Erythroblast (primary cell): Measurements from ENCODE around the gene OCA2.

Source experiments
- GATA1 ChIP-seq: IDR thresholded peaks from 2 replicates; pipeline ENCODE4 v1.6.1; 2011; ENCODE audit warnings: low read depth, mild to moderate bottlenecking, control low read depth, low read length, moderate library complexity
- POLR2A ChIP-seq: IDR thresholded peaks from 2 replicates; pipeline ENCODE4 v1.6.1; 2011; ENCODE audit warnings: mild to moderate bottlenecking, low read length

GRCh38 chr15:27873039-27873438 lies 226.1 kb downstream of the OCA2 start:
- TF ChIP-seq POLR2A = no peak
- no peak for TF ChIP-seq GATA1
